A673 (cell line): Measurements from ENCODE around the gene ABCA12. TPM values are rescaled to one million over a fixed set of nuclear protein-coding genes. Genes with fewer than 3 reads are reported as not detected.

Experiments used
- BruUV-seq: library from RNA; stranded (reverse); fragments of 400-500 nt; replicated peaks from 2 replicates; lab custom pipeline; 2021; lab: Mats Ljungman, UMichigan
- CTCF ChIA-PET: fragments of 300-600 bp; sonication (Branson Sonifier 250); formaldehyde crosslinking; loops from one replicate; lab custom pipeline; 2022; ENCODE audit warnings: antibody characterized with exemption; lab: Charles Lee
- POLR2A ChIA-PET: fragments of 300-600 bp; sonication (Branson Sonifier 250); formaldehyde crosslinking; loops from one replicate; lab custom pipeline; 2022; ENCODE audit warnings: antibody characterized with exemption; ENCODE audit not compliant: low non-redundant PET; lab: Charles Lee
- DNase-seq: peaks from one replicate; pipeline ENCODE4 v3.0.0-alpha.2; 2015; ENCODE audit warnings: low spot score
- H3K27ac ChIP-seq: fragments of 200-600 bp; sonication (generic); 2 replicates; pipeline ENCODE4 v1.5.1; 2016; ENCODE audit warnings: mixed run types, low read depth, mild to moderate bottlenecking, mixed read lengths, antibody characterized with exemption, low read length; ENCODE audit not compliant: poor library complexity, severe bottlenecking
- H3K27me3 ChIP-seq: fragments of 200-600 bp; sonication (generic); replicated peaks from 2 replicates; pipeline ENCODE4 v1.6.1; 2017; ENCODE audit warnings: mixed run types, low read depth, mild to moderate bottlenecking, mixed read lengths, antibody characterized with exemption, low read length; ENCODE audit not compliant: insufficient read depth, poor library complexity
- H3K36me3 ChIP-seq: fragments of 200-600 bp; sonication (generic); 2 replicates; pipeline ENCODE4 v1.6.1; 2016; ENCODE audit warnings: mixed run types, mild to moderate bottlenecking, mixed read lengths, antibody characterized with exemption, low read length; ENCODE audit not compliant: insufficient read depth, poor library complexity, severe bottlenecking
- H3K4me1 ChIP-seq: fragments of 200-600 bp; sonication (generic); 2 replicates; pipeline ENCODE4 v1.6.1; 2017; ENCODE audit warnings: mixed run types, mild to moderate bottlenecking, mixed read lengths, antibody characterized with exemption, low read length; ENCODE audit not compliant: insufficient read depth, poor library complexity, severe bottlenecking
- H3K4me3 ChIP-seq: fragments of 200-600 bp; sonication (generic); 2 replicates; pipeline ENCODE4 v1.5.1; 2016; ENCODE audit warnings: low read depth, mixed run types, mild to moderate bottlenecking, mixed read lengths, low read length; ENCODE audit not compliant: poor library complexity, severe bottlenecking
- H3K9me3 ChIP-seq: fragments of 200-600 bp; sonication (generic); 2 replicates; pipeline ENCODE4 v1.6.1; 2016; ENCODE audit warnings: mixed run types, low read depth, mild to moderate bottlenecking, mixed read lengths, antibody characterized with exemption, low read length; ENCODE audit not compliant: poor library complexity, severe bottlenecking
- EZH2 ChIP-seq: fragments of 200-600 bp; sonication (generic); IDR thresholded peaks from 2 replicates; pipeline ENCODE4 v1.6.1; 2017; ENCODE audit warnings: borderline replicate concordance, low read depth, mild to moderate bottlenecking, mixed read lengths, antibody characterized with exemption, low read length; ENCODE audit not compliant: poor library complexity, severe bottlenecking
- intact Hi-C: fragments of 100-400 bp; cut with micrococcal nuclease; formaldehyde crosslinking; loops from one replicate; pipeline ENCODE4 v1.10.0; 2022; ENCODE audit not compliant: unreplicated experiment
- total RNA-seq: library from RNA; stranded (reverse); gene quantifications from 2 replicates; pipeline ENCODE4 v1.2.3, GENCODE V29; 2021
- TF ChIP-seq, protein P1 (sequence below): fragments of 300-800, 200-600 bp; sonication (generic); conservative IDR thresholded peaks from 2 replicates; pipeline ENCODE4 v1.5.1; 2017; ENCODE audit warnings: low read depth, mild to moderate bottlenecking, antibody characterized with exemption, low read length, moderate library complexity, mixed read lengths

The ABCA12 gene
- total RNA-seq, 1 experiment from 2014 or later, result not detected

DNA sequence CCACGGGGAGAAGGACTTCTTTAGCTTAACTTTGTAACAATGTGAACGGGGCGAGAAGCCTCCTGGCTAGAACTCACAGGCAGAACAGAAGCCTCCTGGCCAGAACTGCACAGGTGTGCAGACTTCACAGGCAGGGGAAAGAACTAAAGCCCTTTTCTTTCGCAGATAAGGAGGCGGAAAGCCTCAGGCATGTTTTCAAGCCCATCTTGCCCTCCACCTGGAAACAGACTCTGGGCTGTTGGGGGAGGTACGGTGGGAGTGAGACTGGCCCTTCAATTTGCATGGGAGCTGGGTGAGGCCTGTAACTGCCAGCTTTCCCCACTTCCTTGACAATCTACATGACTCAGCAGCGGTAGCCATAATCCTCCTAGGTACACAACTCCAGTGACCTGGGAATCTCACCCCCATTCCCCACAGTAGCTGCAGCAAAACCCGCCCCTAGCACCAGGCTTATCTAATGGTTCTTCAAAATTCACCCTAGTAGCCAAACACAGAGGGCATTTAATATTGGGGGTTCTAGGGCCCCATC is 22.9 kb upstream of the ABCA12 start:
- DNase-seq, result no peak
- POLR2A ChIA-PET, result no interaction called here
- intact Hi-C loops, result no loop called here

DNA sequence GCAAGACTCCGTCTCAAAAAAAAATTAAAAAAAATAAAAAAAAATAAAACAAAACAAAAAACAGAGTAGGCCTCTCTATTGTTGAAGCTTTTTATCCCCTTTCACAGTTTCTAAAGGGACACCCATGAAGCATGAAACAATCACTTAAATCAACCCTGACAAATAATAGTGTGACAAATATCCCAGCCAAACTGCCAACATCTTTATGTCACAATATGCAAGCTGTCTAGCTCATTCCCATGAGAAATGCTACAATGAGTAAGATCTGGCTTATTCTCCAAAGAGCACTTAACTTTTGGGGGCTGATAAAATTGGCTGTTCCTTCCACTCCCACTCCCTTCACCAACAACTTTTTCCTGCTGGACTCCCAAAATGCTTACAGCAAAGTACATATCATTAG is 21.7 kb upstream of the ABCA12 start:
- no peak for TF ChIP-seq EZH2
- TF ChIP-seq, protein P1, sequence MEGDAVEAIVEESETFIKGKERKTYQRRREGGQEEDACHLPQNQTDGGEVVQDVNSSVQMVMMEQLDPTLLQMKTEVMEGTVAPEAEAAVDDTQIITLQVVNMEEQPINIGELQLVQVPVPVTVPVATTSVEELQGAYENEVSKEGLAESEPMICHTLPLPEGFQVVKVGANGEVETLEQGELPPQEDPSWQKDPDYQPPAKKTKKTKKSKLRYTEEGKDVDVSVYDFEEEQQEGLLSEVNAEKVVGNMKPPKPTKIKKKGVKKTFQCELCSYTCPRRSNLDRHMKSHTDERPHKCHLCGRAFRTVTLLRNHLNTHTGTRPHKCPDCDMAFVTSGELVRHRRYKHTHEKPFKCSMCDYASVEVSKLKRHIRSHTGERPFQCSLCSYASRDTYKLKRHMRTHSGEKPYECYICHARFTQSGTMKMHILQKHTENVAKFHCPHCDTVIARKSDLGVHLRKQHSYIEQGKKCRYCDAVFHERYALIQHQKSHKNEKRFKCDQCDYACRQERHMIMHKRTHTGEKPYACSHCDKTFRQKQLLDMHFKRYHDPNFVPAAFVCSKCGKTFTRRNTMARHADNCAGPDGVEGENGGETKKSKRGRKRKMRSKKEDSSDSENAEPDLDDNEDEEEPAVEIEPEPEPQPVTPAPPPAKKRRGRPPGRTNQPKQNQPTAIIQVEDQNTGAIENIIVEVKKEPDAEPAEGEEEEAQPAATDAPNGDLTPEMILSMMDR, result no peak
- Histone ChIP-seq H3K4me3 (no peak overlapping the region), H3K36me3 (no peaks in the 10 kb centered on the region), H3K27me3 (no peaks in the 10 kb centered on the region), H3K4me1 (peaks cover 5% of the 10 kb centered on the region), H3K27ac (no peak overlapping the region), H3K9me3 (no peaks in the 10 kb centered on the region)
- no TSS peak for BruUV-seq
- DNase-seq, result peak; percentile 76
- ChIA-PET POLR2A (no interaction called here), CTCF (no interaction called here)
- intact Hi-C loops, result no loop called here

More for the DNA sequence above, 22.9 kb upstream of the ABCA12 start:
- no peaks in the 10 kb centered on the region for H3K27me3 ChIP-seq
- BruUV-seq, result no TSS peak
- no peak overlapping the region for H3K27ac ChIP-seq
- peaks cover 5% of the 10 kb centered on the region for H3K4me1 ChIP-seq
- CTCF ChIA-PET, result no interaction called here
- TF ChIP-seq, protein P1, result no peak
- TF ChIP-seq EZH2, result no peak
- no peaks in the 10 kb centered on the region for H3K36me3 ChIP-seq
- no peak overlapping the region for H3K4me3 ChIP-seq
- no peaks in the 10 kb centered on the region for H3K9me3 ChIP-seq

DNA sequence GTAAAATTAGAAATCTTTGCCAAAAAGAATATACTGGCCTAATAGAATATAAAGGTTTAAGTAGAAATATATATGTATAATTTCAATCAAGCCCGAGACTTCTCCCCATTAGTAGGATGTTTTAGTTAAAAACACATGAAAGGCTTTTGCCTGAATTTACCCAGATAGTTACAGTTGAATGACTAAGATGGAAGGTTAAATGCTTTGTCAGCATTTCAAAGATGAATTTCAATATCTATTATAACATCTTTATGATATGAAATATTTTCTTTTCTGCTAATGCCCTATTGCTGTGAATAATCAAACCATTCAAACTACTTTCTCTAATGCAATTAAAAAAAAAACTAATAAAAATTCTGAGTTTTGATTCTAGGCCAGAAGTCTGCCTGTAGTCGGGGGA is 18.0 kb upstream of the ABCA12 start:
- Histone ChIP-seq H3K27ac (no peak overlapping the region), H3K4me1 (peaks cover 5% of the 10 kb centered on the region), H3K9me3 (no peaks in the 10 kb centered on the region), H3K27me3 (no peaks in the 10 kb centered on the region), H3K36me3 (no peaks in the 10 kb centered on the region), H3K4me3 (no peak overlapping the region)
- TF ChIP-seq EZH2, result no peak
- TF ChIP-seq, protein P1, result no peak
- POLR2A ChIA-PET, result no interaction called here
- CTCF ChIA-PET, result no interaction called here
- no TSS peak for BruUV-seq
- no peak for DNase-seq
- intact Hi-C loops, result no loop called here
